Dermis microvascular lymphatic vessel endothelial cell (primary cell): ENCODE measurements around the gene PCNX2. TPM values are rescaled to one million over a fixed set of nuclear protein-coding genes. Genes with fewer than 3 reads are reported as not detected.
"Not testable (repeated sequence)": the region's sequence is repeated elsewhere in the genome, so short reads cannot be mapped to it uniquely, and the experiment has no call there.

Experiments
- DNase-seq, 2 donors: peaks; one replicate each; pipeline versions ENCODE4 v3.0.0 to v3.0.0-alpha.2; 2010; ENCODE audit warnings: low read depth in 2 of 2
- total RNA-seq: library from RNA; depleted of rRNA; stranded (reverse); fragments of >200 nt; gene quantifications from 2 replicates; pipeline ENCODE4 v1.2.1, GENCODE V29; 2014

Gene PCNX2
- total RNA-seq, 1 donor from 2014 or later: 1.4 TPM

DNA sequence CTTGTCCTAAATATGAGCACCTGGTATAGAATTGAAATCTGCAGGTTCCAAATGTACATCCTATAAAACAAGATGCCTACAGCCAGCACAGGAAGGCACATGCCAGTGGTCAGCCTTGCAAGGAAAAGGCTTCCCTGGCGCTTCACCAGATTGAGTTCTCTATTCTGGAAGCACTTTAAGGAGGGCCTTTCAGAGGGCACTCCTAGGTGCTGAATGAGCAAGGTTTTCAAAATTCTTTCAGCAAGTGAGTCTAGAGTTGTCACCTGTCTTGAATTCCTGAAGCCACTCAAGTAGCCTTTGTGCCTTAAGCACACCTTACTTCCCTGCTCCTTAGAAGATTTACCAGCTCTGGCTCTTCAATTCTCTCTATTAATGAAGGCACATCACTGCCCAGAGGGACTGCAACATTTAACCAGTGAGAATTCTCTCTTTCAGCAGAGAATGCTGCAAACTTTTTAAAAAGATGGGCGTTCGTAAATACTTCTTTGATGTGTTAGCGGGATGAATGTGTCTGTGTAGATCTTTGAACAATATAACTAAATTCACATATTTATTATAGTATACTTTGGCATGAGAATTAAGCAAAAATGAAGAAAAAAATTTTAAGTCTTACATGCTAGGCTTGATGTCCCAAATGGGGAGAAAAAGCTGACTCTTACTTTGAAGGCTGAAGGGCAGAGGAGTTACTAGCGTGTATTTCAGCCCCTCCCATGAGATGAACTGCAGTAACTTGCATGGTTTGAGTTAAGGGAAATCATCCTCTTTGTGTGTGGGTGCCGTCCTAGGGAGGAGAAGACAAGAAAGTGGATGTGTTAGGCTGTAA lies 183.1 kb downstream of the PCNX2 start:
- DNase-seq: no peak

GRCh38 chr1:233111731-233112130 lies 183.8 kb downstream of the PCNX2 start:
- no peak for DNase-seq

- DNase-seq: no peak
Observed at GRCh38 chr1:233109096-233109495, 186.4 kb downstream of the PCNX2 start.

DNA sequence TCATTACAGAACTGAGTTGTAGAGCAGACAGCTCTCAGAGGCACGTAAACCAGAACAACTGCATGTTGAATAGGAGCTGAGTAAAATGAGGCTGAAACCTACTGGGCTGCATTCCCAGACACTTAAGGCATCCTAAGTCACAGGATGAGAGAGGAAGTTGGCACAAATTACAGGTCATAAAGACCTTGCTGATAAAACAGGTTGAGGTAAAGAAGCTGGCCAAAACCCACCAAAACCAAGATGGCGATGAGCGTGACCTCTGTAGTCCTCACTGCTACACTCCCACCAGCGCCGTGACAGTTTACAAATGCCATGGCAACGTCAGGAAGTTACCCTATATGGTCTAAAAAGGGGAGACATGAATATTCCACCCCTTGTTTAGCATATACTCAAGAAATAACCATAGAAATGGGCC lies 187.8 kb downstream of the PCNX2 start:
- not testable (repeated sequence) for DNase-seq

DNA sequence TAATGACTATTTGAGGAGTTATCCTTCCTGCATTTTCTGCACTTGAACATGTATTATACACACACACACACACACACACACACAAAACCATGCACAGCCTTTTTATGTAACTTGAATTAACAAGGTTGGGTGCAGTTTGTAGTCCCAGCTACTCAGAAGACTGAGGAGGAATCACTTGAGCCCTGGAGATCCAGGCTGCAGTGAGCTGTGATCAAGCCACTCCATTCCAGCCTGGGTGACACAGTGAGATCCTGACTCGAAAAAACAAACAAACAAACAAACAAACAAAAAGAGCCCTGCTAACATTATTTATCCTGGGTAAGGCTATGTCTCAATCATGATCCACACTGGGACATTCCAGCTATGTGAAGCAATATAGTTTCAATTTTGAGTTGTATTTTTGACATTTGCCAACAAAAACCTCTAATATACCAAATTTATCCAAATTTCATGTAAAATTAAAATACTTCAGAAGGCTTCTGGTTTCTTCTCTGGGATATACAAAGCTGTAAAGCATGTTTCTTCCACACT lies 188.3 kb downstream of the PCNX2 start:
- no peak for DNase-seq

- DNase-seq: no peak
Observed at GRCh38 chr1:233105225-233105624, 190.3 kb downstream of the PCNX2 start.

- no peak for DNase-seq
Observed at GRCh38 chr1:233102341-233102740, 193.2 kb downstream of the PCNX2 start.

GRCh38 chr1:233097959-233098580 lies 197.5 kb downstream of the PCNX2 start:
- DNase-seq: no peak

DNA sequence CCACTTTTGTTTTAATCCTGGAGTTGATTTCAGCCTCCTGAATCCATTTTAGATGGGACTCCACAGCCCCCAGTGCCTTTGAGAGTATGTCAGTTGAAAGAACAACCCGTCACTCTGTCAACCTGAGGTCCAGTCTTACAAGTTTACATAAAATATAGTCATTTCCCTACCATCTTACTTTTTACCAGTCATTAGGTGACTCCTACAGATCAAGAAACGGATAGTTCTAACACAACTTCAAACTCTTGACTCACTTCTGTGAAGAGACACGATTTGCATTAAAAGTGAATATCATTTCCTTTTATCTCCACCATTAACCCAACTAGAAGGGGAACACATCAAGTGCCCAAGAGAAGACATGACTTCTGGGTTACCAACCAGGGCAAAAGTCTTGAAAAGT lies 198.0 kb downstream of the PCNX2 start:
- no peak for DNase-seq

- DNase-seq: no peak
Observed at GRCh38 chr1:233094691-233095090, 200.8 kb downstream of the PCNX2 start.

DNA sequence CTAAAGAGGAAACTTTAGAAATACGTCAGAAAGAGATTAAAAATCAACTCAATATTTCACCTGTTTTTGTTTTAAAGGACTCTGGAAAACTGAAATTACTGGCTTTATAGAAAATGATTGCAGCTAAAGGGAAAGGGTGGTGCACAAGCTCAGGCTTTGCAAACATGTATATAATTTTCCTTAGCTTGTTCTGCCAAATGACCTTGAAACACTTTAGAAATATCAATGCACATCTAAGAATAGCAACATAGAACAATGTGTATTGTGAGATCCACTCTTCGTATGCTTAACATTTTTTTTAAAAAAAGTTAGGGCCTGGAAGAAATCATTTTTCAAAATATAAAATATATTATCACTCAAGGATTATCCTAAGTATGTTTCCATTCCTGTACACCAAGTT lies 201.3 kb downstream of the PCNX2 start:
- DNase-seq: no peak

GRCh38 chr1:233090746-233091494 lies 204.6 kb downstream of the PCNX2 start:
- DNase-seq: no peak

DNA sequence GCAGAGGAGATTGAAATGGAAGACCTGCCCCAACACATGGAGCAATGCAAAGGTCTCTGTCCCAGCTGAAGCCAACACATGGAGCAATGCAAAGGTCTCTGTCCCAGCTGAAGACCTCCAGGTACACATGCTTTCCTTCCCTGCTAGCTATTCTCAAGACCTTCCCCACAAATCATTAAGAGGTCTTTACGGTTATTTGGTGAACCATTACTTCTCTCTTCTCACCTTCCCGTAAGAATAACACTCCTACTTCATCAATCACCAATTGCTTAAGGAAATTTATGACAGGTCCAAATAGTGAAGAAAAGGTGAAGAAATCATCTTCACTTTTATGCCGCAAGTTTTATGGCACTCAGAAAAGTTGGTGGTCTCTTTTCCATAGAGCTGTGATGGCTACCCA lies 206.3 kb downstream of the PCNX2 start:
- DNase-seq: no peak

GRCh38 chr1:233088613-233089012 lies 206.9 kb downstream of the PCNX2 start:
- DNase-seq: no peak

DNA sequence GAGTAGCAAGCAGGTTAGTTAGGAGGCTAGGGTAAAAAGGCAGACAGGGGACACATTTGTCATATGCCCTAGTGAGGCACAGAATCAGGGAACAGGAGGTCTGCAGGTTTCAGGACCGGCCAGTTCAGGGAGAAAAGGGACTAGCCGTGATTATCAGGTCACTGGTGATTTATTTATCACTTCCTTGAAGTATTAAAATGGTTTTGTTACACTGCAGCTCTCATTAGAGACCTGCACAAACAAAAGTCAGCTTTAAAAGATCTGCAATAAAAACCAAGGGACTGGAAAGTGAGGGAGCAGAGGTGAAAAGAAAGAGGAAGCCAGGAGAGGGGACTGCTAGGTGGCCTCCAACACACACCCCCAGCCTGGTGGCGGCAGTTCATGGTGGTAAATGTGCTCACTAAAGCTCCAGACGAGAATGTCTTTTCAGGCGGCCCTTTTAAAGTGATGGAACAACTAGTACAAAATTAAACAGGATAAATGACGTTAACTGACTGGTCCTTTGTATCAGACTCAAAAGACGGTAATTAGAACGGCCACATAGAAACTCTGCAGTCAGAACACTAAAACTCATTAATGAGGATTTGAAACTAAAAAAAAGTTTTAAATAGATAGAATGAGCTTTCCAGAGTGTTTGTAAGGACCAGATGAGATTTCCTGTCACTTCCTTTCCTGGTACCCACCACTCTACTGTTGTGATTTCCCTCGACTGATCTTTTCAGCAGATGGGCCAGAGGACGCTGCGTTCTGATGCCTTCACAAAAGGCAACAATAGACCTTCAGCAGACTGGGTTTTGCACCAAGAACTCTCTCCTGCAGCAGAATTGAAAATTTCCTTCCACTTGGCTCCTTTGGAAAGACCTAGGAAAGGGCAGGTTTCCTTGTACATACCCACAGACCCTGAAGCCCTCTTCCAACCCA lies 208.3 kb downstream of the PCNX2 start:
- no peak for DNase-seq

DNA sequence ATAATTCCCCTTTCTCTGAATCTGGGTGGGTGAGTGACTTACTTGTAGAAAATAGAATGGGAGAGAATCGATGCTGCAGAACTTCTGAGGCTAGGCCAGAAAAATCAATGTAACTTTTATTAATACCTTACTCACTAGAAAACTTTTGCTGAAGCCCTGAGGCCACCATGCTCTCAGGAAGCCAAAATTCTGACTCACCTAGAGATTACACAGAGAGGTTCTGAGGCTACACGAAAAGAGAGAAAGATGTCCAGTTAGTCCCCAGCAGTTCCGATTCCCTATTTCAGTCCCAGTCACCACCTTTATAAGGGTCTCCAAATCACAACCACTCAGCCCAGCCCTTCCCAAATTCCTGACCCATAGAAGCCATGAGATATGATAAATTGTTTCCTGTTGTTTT lies 210.0 kb downstream of the PCNX2 start:
- DNase-seq: no peak

GRCh38 chr1:233082778-233083550 lies 212.6 kb downstream of the PCNX2 start:
- DNase-seq: no peak

- DNase-seq: peak in 1 of 2 donors; percentile 3
Observed at GRCh38 chr1:233081735-233082134, 213.8 kb downstream of the PCNX2 start.

- DNase-seq: not testable (repeated sequence)
Observed at GRCh38 chr1:233080827-233081226, 214.7 kb downstream of the PCNX2 start.

GRCh38 chr1:233080286-233080685 lies 215.2 kb downstream of the PCNX2 start:
- no peak for DNase-seq
